Measurements from ENCODE around the gene NR2F1. TPM values are rescaled to one million over a fixed set of nuclear protein-coding genes. Genes with fewer than 3 reads are reported as not detected.

NR2F1 gene
- total RNA-seq, 1 experiment from 2014 or later: not detected

DNA sequence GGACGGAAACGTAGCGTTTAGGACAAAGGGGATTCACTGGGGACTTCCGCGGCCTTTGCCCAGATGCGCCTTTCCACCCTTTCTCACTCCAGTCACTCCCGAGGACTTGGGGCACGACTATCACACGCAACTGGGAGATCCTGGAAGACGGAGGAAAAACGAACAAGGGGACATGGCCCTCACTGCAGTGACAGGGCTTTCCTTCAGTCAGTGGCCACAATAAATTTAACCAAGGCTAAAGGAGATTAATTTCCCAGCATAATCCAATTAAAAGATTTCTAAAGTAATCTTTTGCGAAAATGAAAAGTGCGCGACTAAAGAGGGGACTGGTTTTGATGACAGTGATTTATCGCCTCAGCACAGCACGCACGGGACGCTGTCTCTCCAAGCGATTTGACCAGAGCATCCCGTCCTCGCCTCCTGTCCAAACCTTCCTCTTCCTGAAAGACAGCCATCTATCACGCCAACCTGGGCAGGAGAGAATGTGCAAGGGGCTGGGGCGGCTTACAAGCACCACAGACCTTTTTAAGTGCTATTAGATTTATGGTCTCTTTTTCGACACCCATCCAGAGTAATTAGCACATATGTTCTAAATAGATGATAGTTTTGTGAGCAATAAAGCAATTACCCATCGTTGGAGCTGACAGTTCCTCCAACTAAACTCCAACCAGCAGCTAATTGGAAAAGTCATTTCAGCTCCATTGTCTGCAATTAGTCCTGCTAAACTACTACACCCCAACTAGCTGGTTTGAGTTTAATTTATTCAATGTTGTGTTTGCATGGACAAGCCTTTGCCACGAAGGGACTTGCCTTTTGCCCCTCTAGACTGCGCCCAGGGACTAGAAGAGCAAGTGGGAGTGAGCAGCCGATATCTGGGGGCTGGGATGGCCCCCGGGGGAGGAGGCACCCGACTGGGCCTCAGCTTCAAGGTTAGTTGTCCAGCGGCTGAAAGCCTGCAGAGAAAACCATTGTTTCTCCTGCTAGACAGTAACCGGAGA, 9.4 kb upstream of the NR2F1 start:
- Mint-ChIP-seq H3K27me3 (ENCODE audit: low read depth) (no peaks in the 10 kb centered on the region; the same call in 1 of the 2 replicates), H3K27ac (no peak overlapping the region), H3K36me3 (ENCODE audit: insufficient read depth in 1 of 3, low read depth in 3 of 3) (no peaks in the 10 kb centered on the region), H3K4me3 (peak overlapping the region; percentile 39 to 64; a peak in 4 of 5 replicates), H3K9me3 (peaks cover 0 to 3% of the 10 kb centered on the region in 2 experiments; a peak in 3 of 5 replicates), H3K4me1 (peaks cover 36 to 53% of the 10 kb centered on the region in 2 experiments)
- no peak for DNase-seq
- Histone ChIP-seq H2BK120ac (ENCODE audit: low read depth, low read length, poor library complexity, severe bottlenecking) (no peak overlapping the region), H3K56ac (ENCODE audit: insufficient read length, low read depth, low read length) (no peak overlapping the region), H3K79me2 (ENCODE audit: insufficient read depth, low read length) (no peaks in the 10 kb centered on the region), H2BK12ac (ENCODE audit: insufficient read length, low read depth, low read length) (no peak overlapping the region), H2AK5ac (ENCODE audit: insufficient read length, low read length) (no peak overlapping the region), H2BK15ac (ENCODE audit: low read depth, low read length) (no peak overlapping the region), H3K4me1 (ENCODE audit: insufficient read depth, low read length) (peaks cover 3% of the 10 kb centered on the region; the same call in 1 of the 2 replicates), H3T11ph (ENCODE audit: low read length) (no peak overlapping the region), H3K79me1 (ENCODE audit: insufficient read depth, low read depth, low read length, poor library complexity, severe bottlenecking) (no peaks in the 10 kb centered on the region), H3K4ac (ENCODE audit: low read depth, low read length) (no peak overlapping the region), H2BK20ac (ENCODE audit: low read depth, low read length, poor library complexity, severe bottlenecking) (no peak overlapping the region), H3K23ac (ENCODE audit: insufficient read length, low read depth, low read length) (no peak overlapping the region), H4K20me1 (ENCODE audit: control insufficient read depth, insufficient read depth, insufficient read length) (no peaks in the 10 kb centered on the region), H3K4me2 (ENCODE audit: insufficient read depth, insufficient read length, low read length) (peak overlapping the region; percentile 35), H3K23me2 (ENCODE audit: insufficient read length, low read depth, low read length, poor library complexity, severe bottlenecking) (peaks cover 3% of the 10 kb centered on the region), H2BK5ac (ENCODE audit: insufficient read length, low read length) (no peak overlapping the region), H4K5ac (ENCODE audit: insufficient read length, low read depth, low read length) (no peak overlapping the region), H3K9ac (ENCODE audit: extremely low read depth, insufficient read length, low read length) (no peak overlapping the region), H3K18ac (ENCODE audit: insufficient read length, low read depth, low read length) (no peak overlapping the region), H4K8ac (replicated peaks; ENCODE audit: insufficient read length, low read depth, low read length) (no peak overlapping the region), H4K91ac (ENCODE audit: insufficient read length, low read depth, low read length) (no peak overlapping the region), H3K14ac (ENCODE audit: insufficient read depth, low read length) (no peak overlapping the region), H3K27ac (ENCODE audit: insufficient read length, low read depth, low read length) (no peak overlapping the region), H3K27me3 (ENCODE audit: insufficient read depth, low read length) (peaks cover 89% of the 10 kb centered on the region), H2AFZ (ENCODE audit: low read length) (no peak overlapping the region), H3K9me3 (ENCODE audit: control insufficient read depth, low read depth, low read length) (no peaks in the 10 kb centered on the region)
- TF ChIP-seq, protein P1, sequence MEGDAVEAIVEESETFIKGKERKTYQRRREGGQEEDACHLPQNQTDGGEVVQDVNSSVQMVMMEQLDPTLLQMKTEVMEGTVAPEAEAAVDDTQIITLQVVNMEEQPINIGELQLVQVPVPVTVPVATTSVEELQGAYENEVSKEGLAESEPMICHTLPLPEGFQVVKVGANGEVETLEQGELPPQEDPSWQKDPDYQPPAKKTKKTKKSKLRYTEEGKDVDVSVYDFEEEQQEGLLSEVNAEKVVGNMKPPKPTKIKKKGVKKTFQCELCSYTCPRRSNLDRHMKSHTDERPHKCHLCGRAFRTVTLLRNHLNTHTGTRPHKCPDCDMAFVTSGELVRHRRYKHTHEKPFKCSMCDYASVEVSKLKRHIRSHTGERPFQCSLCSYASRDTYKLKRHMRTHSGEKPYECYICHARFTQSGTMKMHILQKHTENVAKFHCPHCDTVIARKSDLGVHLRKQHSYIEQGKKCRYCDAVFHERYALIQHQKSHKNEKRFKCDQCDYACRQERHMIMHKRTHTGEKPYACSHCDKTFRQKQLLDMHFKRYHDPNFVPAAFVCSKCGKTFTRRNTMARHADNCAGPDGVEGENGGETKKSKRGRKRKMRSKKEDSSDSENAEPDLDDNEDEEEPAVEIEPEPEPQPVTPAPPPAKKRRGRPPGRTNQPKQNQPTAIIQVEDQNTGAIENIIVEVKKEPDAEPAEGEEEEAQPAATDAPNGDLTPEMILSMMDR (conservative IDR thresholded peaks at IDR 0.05): no peak
- WGBS (ENCODE audit: extremely low coverage, insufficient read length, low lambda C conversion rate): no CpG with 5 or more reads among the region's 32 CpGs
